GM19238 (cell line): Measurements from ENCODE around the gene PCBP1.
"Not testable (repeated sequence)": the region's sequence is repeated elsewhere in the genome, so short reads cannot be mapped to it uniquely, and the experiment has no call there.

Source experiments
- DNase-seq: peaks from one replicate; pipeline ENCODE4 v3.0.0; 2011; ENCODE audit warnings: low spot score; ENCODE audit not compliant: insufficient read length

The PCBP1 gene

GRCh38 chr2:70086838-70087701 lies at the start of gene PCBP1:
TSS of gene PCBP1 (plus strand) at chr2:70087477. CDS start at chr2:70087744, 267 bp downstream.
- DNase-seq: peak; percentile 87

GRCh38 chr2:70039366-70039765 lies 47.9 kb upstream of the PCBP1 start:
- no peak for DNase-seq

- DNase-seq: no peak
Observed at GRCh38 chr2:70041663-70042062, 45.6 kb upstream of the PCBP1 start.

DNA sequence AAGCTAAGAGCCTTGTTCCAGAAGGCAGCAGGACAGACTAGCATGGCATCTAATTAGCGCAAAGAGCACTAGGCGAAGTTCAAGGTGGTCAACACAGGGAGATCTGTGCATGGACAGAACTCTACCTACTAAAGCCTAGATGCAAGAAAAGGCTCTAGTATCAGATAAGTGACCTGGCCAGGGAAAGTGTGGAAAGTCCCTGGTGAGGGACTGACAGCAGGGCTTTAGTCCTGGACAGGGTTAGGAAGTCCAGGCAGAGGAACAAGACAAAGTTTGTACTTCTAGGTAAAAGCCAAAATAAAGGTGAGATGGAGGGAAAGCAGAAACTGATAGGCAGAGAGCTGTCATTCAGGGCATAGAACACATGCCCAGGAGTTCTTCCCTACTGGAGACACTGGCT lies 45.0 kb upstream of the PCBP1 start:
- no peak for DNase-seq

GRCh38 chr2:70043252-70043875 lies 43.9 kb upstream of the PCBP1 start:
- DNase-seq: no peak

GRCh38 chr2:70044290-70045040 lies 42.8 kb upstream of the PCBP1 start:
- DNase-seq: no peak

GRCh38 chr2:70045405-70045804 lies 41.9 kb upstream of the PCBP1 start:
- DNase-seq: no peak

GRCh38 chr2:70045932-70046331 lies 41.3 kb upstream of the PCBP1 start:
- DNase-seq: no peak

DNA sequence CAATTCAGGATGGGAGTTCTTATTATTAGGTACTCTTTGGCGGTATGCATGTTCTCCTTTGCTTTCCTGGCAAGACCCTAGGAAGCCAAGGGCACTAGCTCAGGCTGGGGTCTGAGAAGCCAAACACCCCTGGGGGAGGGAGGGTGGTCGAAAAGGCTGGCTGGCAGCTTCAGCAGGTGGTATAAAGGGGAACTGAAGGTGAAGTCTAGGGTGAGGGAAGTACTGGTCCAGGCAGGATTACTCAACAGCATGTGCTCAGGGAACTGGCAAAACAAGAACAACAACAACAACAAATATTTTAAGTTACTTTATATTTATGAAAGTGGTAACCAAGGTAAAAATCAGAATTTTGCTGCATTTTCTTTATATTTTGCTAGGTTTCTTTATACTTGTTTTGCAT lies 40.7 kb upstream of the PCBP1 start:
- no peak for DNase-seq

- DNase-seq: no peak
Observed at GRCh38 chr2:70047451-70047850, 39.8 kb upstream of the PCBP1 start.

- no peak for DNase-seq
Observed at GRCh38 chr2:70049255-70049654, 38.0 kb upstream of the PCBP1 start.

GRCh38 chr2:70050631-70051425 lies 36.4 kb upstream of the PCBP1 start:
- no peak for DNase-seq

DNA sequence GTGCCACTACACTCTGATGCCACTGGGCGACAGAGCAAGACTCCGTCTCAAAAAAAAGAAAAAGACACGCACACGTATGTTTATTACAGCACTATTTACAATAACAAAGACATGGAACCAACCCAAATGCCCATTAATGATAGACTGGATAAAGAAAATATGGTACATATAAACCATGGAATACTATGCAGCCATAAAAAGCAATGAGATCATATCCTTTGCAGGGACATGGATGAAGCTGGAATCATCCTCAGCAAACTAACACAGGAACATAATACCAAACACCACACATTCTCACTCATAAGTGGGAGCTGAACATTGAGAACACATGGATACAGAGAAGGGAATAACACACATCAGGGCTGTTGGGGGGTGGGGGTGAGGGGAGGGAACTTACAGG lies 32.0 kb upstream of the PCBP1 start:
- not testable (repeated sequence) for DNase-seq

- no peak for DNase-seq
Observed at GRCh38 chr2:70061317-70061716, 26.0 kb upstream of the PCBP1 start.

GRCh38 chr2:70062270-70062669 lies 25.0 kb upstream of the PCBP1 start:
- no peak for DNase-seq

DNA sequence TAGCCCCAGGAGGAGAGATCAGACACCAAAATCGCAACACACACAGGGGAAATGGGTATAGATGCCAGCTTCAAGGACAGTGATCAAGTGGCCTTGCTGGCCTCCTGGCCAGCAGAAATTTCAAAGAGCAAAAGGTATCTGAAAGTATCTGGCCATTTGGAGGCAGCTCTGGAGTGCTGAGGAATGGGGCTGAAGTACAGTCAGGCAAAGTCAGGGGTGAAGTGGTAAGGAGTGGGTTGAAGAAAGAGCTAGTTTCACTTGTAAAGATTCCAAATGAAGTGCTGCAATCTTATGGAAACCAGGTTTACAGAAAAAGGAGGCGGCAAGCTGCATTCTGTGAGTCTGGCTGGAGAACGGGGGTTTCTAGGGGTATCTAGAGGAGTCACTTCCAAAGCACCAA lies 19.2 kb upstream of the PCBP1 start:
- DNase-seq: no peak

DNA sequence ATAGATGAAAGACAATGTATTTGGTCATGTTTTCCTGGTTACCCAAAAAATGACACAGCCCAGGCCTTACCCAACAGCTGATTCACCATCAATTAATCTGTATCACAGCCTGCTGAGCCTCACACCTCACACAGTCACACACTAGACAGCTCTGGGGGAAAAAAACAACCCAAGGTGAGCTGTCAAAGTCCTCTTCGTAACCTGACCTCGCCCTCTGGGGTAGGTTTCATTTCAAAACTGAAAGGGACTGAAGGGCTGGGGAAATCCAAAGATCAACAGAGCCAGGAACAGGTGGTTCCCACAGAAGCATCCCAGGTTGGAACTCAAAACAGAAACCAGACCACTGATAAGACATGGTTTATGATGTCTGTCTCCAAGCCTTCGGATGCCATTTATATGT lies 18.2 kb upstream of the PCBP1 start:
- no peak for DNase-seq

GRCh38 chr2:70070542-70071268 lies 16.6 kb upstream of the PCBP1 start:
- DNase-seq: peak; percentile 81

- no peak for DNase-seq
Observed at GRCh38 chr2:70073493-70073892, 13.8 kb upstream of the PCBP1 start.

GRCh38 chr2:70078384-70078783 lies 8.9 kb upstream of the PCBP1 start:
- no peak for DNase-seq
